Measurements from ENCODE around the gene DEXI. TPM values are rescaled to one million over a fixed set of nuclear protein-coding genes. Genes with fewer than 3 reads are reported as not detected.

The DEXI gene
- total RNA-seq, 1 donor, result 40.2 TPM

GRCh38 chr16:10916534-10916933 lies 25.7 kb downstream of the DEXI start:
- TF ChIP-seq CTCF (IDR thresholded peaks at IDR 0.05; ENCODE audit: insufficient read depth, low read depth, low read length), result no peak
- no peak overlapping the region for H3K4me3 ChIP-seq (ENCODE audit: low read depth, low read length)
- DNase-seq (ENCODE audit: low read depth), result no peak

- DNase-seq (ENCODE audit: low read depth), result no peak
- no peak overlapping the region for H3K4me3 ChIP-seq (ENCODE audit: low read depth, low read length)
- TF ChIP-seq CTCF (IDR thresholded peaks at IDR 0.05; ENCODE audit: insufficient read depth, low read depth, low read length), result no peak
These were observed 31.0 kb downstream of the DEXI start for GRCh38 chr16:10911267-10911666.

GRCh38 chr16:10907757-10908045 lies 34.6 kb downstream of the DEXI start:
- no peak for TF ChIP-seq CTCF (IDR thresholded peaks at IDR 0.05; ENCODE audit: insufficient read depth, low read depth, low read length)
- no peak for DNase-seq (ENCODE audit: low read depth)
- H3K4me3 ChIP-seq (ENCODE audit: low read depth, low read length), result no peak overlapping the region

- no peak for TF ChIP-seq CTCF (IDR thresholded peaks at IDR 0.05; ENCODE audit: insufficient read depth, low read depth, low read length)
- no peak for DNase-seq (ENCODE audit: low read depth)
These were observed 35.1 kb downstream of the DEXI start for GRCh38 chr16:10906914-10907756.

GRCh38 chr16:10906482-10906881 lies 35.8 kb downstream of the DEXI start:
- no peak for DNase-seq (ENCODE audit: low read depth)
- no peak for TF ChIP-seq CTCF (IDR thresholded peaks at IDR 0.05; ENCODE audit: insufficient read depth, low read depth, low read length)
- H3K4me3 ChIP-seq (ENCODE audit: low read depth, low read length), result no peak overlapping the region

More at GRCh38 chr16:10906914-10907756, 35.1 kb downstream of the DEXI start:
- H3K4me3 ChIP-seq (ENCODE audit: low read depth, low read length), result no peak overlapping the region

GRCh38 chr16:10902999-10903398 lies 39.3 kb downstream of the DEXI start:
- no peak overlapping the region for H3K4me3 ChIP-seq (ENCODE audit: low read depth, low read length)
- TF ChIP-seq CTCF (IDR thresholded peaks at IDR 0.05; ENCODE audit: insufficient read depth, low read depth, low read length), result no peak

GRCh38 chr16:10897134-10897533 lies 45.1 kb downstream of the DEXI start:
- TF ChIP-seq CTCF (IDR thresholded peaks at IDR 0.05; ENCODE audit: insufficient read depth, low read depth, low read length), result no peak
- no peak for DNase-seq (ENCODE audit: low read depth)
- H3K4me3 ChIP-seq (ENCODE audit: low read depth, low read length), result no peak overlapping the region

More at GRCh38 chr16:10902999-10903398, 39.3 kb downstream of the DEXI start:
- DNase-seq (ENCODE audit: low read depth), result no peak
